Measurements from ENCODE around the gene RAB3IP.

GRCh38 chr12:69837657-69838415 is 99.2 kb downstream of the RAB3IP start:
- no peak for TF ChIP-seq CTCF (IDR thresholded peaks at IDR 0.05; ENCODE audit: low read depth, low read length)
- TF ChIP-seq EZH2phosphoT487 (IDR thresholded peaks at IDR 0.05; ENCODE audit: low read depth): no peak

Data from OCI-LY3 (cell line).